Stimulated activated CD8-positive, alpha-beta memory T cell treated with anti-CD3 and anti-CD28 coated beads, Interleukin-12 subunit alpha, Interleukin-12 subunit beta, amount 100 ng/mL, for 4 hours (primary cell): ENCODE results near the gene NPIPA1.
"Not testable (repeated sequence)": the region's sequence is repeated elsewhere in the genome, so short reads cannot be mapped to it uniquely, and the experiment has no call there.

Experiments used
- DNase-seq: peaks from one replicate; pipeline ENCODE4 v3.0.0-alpha.2; 2020; ENCODE audit warnings: low read depth

The NPIPA1 gene

DNA sequence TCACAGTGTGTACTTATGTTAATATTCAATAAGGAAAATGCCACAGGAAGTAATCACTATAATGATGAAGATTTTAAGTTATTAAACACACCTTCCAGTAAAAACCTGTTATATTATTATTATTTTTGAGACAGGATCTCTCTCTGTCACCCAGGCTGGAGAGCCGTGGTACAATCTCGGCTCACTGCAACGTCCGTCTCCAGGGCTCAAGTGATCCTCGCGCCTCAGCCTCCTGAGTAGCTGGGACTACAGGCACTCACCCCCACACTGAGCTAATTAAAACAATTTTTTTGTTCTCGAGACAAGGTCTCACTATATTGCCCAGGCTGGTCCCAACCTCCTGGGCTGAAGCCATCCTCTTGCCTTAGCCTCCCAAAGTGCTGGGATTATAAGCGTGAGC is 41.0 kb downstream of the NPIPA1 start:
- not testable (repeated sequence) for DNase-seq

DNA sequence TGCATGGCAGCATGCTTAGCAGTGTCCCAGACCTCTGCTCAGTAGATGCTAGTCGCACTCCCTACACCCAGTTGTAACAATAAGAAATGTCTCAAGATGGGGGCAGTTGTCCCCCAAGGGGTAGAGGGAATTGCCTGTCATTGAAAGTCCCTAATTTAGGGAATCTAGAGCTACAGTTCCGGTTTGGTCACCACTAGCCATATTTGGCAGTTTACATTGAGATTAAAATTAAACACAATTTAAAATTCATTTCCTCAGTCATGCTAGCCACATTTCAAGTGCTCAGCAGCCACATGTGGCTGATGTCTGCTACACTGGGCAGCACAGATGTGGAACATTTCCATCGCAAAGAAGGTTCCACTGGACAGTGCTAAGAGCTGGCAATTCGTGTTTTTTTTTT is 41.7 kb downstream of the NPIPA1 start:
- not testable (repeated sequence) for DNase-seq

DNA sequence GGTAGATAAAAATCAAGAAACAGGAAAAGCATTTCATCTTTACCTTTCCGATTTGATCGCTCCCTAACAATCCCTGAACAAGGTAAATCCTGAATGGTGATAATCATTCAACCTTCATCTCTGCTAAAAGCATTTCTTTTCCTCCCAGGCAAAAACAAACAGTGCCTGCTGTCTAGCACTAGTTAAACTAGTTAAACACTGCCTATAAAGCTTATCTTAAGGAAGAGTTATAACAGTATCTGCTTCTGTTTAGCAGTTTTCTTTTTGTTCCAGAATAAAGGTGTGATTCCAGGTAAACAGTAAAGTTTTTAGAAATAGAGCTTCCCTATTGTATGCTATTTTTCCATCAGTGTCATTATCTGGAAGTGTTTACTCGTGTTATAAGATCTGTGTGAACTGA is 44.0 kb downstream of the NPIPA1 start:
- DNase-seq = not testable (repeated sequence)

DNA sequence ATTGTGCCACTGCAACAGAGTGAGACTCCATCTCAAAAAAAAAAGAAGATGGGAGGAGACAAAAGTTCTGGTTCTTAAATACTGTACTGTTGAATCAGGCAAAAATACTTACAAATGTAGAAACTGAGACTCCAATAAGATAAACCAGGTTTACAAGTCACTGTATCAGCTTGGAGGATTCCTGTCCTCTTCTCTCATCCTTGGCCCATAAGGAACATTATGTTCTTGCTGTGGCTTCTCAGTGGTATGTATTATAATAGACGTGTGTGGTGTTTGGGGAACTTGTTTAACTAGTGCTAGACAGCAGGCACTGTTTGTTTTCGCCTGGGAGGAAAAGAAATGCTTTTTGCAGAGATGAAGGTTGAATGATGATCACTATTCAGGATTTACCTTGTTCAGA is 45.3 kb downstream of the NPIPA1 start:
- DNase-seq = not testable (repeated sequence)

DNA sequence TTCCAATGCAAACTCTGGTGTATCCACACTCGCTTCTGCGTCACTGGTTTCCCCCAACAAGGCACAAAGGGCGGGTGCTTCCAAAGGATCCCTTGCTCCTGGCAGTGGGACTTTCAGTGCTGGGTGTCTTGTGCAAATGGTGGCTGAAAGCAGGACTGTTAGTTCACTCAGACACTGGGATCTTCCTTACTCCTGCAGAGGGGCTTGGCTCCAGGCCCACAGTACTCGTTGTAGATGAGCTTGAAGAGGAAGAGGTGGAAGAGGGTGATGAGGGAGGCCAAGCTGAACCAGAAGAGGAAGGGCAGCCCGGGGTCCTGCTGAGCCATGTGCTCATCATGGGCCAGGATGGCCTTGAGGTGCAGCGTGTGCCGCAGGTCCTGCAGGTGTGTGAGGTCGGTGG is 50.8 kb downstream of the NPIPA1 start:
- not testable (repeated sequence) for DNase-seq

DNA sequence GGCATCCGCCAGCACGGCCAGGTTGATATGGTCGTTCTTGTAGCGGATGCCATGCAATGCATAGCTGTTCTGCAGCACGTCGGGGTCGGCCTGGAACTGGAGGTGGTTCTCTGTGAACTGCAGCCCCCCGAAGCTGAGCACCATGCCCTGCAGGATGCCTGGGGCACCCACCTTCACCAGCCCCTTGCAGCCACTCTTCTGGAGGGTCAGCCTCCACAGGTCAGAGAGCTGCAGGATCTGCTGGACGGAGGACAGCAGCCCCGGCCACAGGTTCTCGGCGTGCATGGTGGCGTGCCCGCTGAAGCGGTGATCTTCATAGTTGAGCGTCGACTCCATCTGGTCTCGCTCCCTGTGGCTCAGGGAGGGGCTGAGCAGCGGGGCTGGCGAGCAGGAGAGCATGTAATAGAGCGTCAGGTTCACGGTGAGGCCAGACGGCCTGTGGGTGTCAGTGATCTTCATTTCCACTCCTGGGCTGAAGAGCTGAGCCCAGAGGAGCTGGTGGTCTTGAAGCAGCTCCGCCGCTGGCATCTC is 51.5 kb downstream of the NPIPA1 start:
- DNase-seq = not testable (repeated sequence)

DNA sequence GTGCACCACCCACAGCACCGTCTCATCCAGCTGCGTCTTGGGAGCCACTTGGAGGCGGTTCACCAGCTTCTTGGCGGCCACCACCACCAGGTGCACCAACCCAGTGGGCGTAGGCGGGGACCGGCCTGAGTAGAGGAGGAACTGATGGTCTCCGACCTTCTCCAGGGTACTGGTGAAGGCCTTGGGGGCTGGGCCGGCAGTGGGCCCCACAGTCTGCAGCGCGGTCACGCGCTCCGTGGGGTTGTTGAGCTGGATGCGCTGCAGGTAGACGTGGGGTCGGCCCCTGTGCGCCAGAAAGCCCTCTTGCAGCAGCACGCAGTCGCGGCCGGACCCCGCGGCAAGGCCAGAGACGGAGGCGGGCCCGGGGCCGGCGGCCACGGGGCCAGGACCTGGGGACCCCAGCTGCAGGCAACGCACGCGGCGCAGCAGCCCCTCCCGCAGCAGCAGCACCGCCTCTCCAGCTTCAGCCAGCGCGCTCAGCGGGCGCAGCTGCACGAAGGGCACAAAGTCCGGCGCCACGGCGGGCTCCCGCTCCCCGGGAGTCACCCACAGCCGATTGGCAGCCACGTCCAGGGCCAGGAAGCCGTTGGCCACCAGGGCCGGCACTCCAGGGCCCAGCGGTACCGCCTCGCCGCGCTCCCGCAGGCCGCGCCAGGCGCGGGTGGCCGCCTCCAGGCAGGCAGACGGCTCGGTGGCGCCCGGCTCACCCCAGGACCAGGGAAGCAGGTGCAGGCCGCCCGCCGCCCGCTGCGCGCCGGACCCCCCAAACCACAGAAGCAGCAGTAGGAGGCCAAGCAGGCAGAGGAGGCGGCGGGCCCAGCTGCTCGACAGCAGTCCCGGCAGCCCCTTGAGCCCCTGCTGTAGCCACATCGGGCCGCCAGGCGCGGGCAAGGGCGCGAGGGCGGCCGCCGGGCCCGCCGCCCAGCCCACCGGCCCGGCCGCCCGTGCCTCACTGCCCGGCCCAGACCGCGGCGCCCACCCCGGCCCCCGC is 52.3 kb downstream of the NPIPA1 start:
- not testable (repeated sequence) for DNase-seq

DNA sequence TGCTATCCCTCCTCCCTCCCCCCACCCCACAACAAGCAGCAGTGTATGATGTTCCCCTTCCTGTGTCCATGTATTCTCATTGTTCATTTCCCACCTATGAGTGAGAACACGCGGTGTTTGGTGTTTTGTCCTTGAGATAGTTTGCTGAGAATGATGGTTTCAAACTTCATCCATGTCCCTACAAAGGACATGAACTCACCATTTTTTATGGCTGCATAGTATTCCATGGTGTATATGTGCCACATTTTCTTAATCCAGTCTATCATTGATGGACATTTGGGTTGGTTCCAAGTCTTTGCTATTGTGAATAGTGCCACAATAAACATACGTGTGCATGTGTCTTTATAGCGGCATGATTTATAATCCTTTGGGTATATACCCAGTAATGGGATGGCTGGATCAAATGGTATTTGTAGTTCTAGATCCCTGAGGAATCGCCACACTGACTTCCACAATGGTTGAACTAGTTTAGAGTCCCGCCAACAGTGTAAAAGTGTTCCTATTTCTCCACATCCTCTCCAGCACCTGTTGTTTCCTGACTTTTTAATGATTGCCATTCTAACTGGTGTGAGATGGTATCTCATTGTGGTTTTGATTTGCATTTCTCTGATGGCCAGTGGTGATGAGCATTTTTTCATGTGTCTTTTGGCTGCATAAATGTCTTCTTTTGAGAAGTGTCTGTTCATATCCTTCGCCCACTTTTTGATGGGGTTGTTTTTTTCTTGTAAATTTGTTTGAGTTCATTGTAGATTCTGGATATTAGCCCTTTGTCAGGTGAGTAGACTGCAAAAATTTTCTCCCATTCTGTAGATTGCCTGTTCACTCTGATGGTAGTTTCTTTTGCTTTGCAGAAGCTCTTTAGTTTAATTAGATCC is 56.3 kb downstream of the NPIPA1 start:
- DNase-seq = not testable (repeated sequence)

DNA sequence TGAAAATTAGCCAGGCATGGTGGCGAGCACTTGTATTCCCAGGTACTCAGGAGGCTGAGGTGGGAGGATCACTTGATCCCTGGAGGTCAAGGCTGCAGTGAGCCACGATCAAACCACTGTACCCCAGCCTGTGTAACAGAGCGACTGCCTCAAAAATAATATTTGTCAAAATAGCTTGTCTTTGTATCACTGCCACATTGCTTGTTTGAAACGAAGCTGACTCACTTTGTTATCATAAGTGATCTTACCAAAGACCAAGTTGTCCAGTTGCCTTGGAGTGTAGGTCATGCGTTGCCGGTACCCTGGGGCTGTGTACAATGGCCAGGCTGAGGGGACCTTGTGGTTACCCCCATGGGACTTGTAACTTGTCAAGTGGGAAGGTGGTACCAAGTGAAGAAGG is 59.5 kb downstream of the NPIPA1 start:
- DNase-seq = not testable (repeated sequence)

DNA sequence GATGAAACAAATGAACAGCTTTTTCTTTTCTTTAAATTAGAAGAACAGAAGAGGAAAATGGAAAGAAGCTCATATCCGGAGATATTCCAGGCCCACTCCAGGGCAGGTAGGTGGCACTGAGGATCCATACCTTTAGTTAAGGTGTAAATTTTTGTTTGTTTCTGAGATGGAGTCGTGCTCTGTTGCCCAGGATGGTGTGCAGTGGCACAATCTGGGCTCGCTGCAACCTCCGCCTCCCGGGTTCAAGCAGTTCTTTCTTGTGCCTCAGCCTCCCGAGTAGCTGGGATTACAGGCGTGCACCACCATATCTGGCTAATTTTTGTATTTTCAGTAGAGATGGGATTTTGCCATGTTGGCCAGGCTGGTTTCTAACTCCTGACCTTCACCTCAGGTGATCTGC is 61.1 kb downstream of the NPIPA1 start:
- not testable (repeated sequence) for DNase-seq

DNA sequence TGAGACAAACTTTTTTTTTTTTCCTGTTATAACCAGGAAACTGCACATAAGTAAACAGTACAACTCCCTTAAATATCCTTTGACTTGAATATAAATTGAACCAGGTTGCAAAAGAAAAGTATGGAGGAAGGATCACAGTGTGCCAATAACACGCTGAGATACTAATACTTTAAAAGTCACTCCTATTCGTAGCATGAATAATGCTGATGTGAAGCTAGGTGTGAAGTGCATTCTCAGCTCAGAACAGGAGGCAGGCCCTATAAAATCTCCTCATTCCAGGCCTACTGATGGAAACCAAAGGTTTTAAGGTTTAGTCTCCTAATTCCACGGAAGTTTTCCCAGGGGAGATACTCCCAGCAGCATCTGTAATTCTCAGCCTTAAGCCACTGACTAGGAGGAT is 62.6 kb downstream of the NPIPA1 start:
- DNase-seq = not testable (repeated sequence)
